ENCODE results near the gene TAAR2.

TAAR2 gene

DNA sequence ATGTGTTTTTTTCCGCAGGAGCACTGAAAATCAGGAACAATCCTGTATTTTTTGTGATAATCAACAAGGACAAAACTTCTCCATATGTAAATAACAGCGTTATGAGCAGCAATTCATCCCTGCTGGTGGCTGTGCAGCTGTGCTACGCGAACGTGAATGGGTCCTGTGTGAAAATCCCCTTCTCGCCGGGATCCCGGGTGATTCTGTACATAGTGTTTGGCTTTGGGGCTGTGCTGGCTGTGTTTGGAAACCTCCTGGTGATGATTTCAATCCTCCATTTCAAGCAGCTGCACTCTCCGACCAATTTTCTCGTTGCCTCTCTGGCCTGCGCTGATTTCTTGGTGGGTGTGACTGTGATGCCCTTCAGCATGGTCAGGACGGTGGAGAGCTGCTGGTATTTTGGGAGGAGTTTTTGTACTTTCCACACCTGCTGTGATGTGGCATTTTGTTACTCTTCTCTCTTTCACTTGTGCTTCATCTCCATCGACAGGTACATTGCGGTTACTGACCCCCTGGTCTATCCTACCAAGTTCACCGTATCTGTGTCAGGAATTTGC is 53.8 kb downstream of the TAAR2 start, which contains the start of gene TAAR6:
TAAR6 (plus strand) TSS at position 102 of the 557 bp plus-strand sequence; CDS start at position 102, 0 bp downstream.
- TF ChIP-seq, protein P1, sequence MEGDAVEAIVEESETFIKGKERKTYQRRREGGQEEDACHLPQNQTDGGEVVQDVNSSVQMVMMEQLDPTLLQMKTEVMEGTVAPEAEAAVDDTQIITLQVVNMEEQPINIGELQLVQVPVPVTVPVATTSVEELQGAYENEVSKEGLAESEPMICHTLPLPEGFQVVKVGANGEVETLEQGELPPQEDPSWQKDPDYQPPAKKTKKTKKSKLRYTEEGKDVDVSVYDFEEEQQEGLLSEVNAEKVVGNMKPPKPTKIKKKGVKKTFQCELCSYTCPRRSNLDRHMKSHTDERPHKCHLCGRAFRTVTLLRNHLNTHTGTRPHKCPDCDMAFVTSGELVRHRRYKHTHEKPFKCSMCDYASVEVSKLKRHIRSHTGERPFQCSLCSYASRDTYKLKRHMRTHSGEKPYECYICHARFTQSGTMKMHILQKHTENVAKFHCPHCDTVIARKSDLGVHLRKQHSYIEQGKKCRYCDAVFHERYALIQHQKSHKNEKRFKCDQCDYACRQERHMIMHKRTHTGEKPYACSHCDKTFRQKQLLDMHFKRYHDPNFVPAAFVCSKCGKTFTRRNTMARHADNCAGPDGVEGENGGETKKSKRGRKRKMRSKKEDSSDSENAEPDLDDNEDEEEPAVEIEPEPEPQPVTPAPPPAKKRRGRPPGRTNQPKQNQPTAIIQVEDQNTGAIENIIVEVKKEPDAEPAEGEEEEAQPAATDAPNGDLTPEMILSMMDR (IDR thresholded peaks at IDR 0.05; ENCODE audit: low read length, missing control alignments) = no peak
- H3K4me3 ChIP-seq (replicated peaks; ENCODE audit: low read depth, low read length) = no peak within 1 kb of the TSS
- no peak for DNase-seq (ENCODE audit: low read depth)

- H3K4me3 ChIP-seq (replicated peaks; ENCODE audit: low read depth, low read length) = no peak overlapping the region
Measured at GRCh38 chr6:132569170-132569569, 54.9 kb downstream of the TAAR2 start.

DNA sequence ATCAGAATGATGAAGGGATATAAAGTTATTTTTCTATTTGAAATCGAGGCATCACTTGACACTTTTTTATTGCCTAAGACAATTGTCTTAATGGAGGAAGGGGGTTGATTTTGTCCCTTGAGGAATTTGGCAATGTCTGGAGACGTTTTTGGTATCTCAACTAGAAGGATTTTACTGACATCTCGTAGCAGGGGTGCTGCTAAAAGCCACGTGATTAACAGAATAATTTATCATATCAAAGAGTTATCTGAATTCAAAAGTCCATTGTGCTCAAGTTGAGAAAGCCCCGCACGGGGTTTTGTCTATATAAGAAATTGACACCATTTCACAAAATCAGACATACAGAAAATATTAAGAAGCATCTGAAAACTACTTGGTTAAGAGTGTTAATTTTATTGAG is 55.5 kb downstream of the TAAR2 start:
- no peak overlapping the region for H3K4me3 ChIP-seq (replicated peaks; ENCODE audit: low read depth, low read length)
- DNase-seq (ENCODE audit: low read depth) = no peak
- TF ChIP-seq, protein P1 (IDR thresholded peaks at IDR 0.05; ENCODE audit: low read length, missing control alignments) = no peak

More at GRCh38 chr6:132569170-132569569, 54.9 kb downstream of the TAAR2 start:
- no peak for DNase-seq (ENCODE audit: low read depth)
- TF ChIP-seq, protein P1 (IDR thresholded peaks at IDR 0.05; ENCODE audit: low read length, missing control alignments) = no peak

- DNase-seq (ENCODE audit: low read depth) = no peak
- TF ChIP-seq, protein P1 (IDR thresholded peaks at IDR 0.05; ENCODE audit: low read length, missing control alignments) = no peak
- H3K4me3 ChIP-seq (replicated peaks; ENCODE audit: low read depth, low read length) = no peak overlapping the region
Measured at GRCh38 chr6:132567566-132567965, 56.5 kb downstream of the TAAR2 start.
